Liver (tissue), 9 donors: ENCODE data around the gene HCFC1. TPM values are rescaled to one million over a fixed set of nuclear protein-coding genes. Genes with fewer than 3 reads are reported as not detected.

Experiments
- DNase-seq: peaks from one replicate; pipeline ENCODE4 v3.0.0-alpha.2; 2017; ENCODE audit warnings: low spot score
- H3K27ac ChIP-seq, 2 donors: one replicate each; pipeline ENCODE4 v1.7.0; 2013; ENCODE audit warnings: inconsistent platforms in 2 of 2, low read length in 2 of 2, control low read depth in 1 of 2, low read depth in 1 of 2, mild to moderate bottlenecking in 1 of 2
- H3K27me3 ChIP-seq, 4 donors: one replicate each; pipeline versions ENCODE4 v1.6.1 to v1.7.0; 2013; ENCODE audit warnings: low read length in 3 of 4, inconsistent platforms in 1 of 4, mild to moderate bottlenecking in 1 of 4, moderate library complexity in 1 of 4; ENCODE audit not compliant: control insufficient read depth in 4 of 4, insufficient read depth in 4 of 4
- H3K36me3 ChIP-seq, 4 donors: one replicate each; pipeline versions ENCODE4 v1.6.1 to v1.7.0; 2013; ENCODE audit warnings: low read length in 3 of 4, mild to moderate bottlenecking in 3 of 4, low read depth in 1 of 4, moderate library complexity in 1 of 4; ENCODE audit not compliant: control insufficient read depth in 4 of 4, insufficient read depth in 3 of 4
- H3K4me1 ChIP-seq, 4 donors: one replicate each; pipeline versions ENCODE4 v1.6.1 to v1.7.0; 2013; ENCODE audit warnings: low read length in 3 of 4, mild to moderate bottlenecking in 3 of 4, moderate library complexity in 1 of 4; ENCODE audit not compliant: control insufficient read depth in 4 of 4, insufficient read depth in 4 of 4
- H3K4me3 ChIP-seq, 3 donors: one replicate each; pipeline versions ENCODE4 v1.6.1 to v1.7.0; 2013; ENCODE audit warnings: low read length in 3 of 3, control low read depth in 1 of 3, low read depth in 1 of 3, mild to moderate bottlenecking in 1 of 3
- H3K9ac ChIP-seq, 2 donors: one replicate each; pipeline ENCODE4 v1.7.0; 2013; ENCODE audit warnings: low read length in 2 of 2, mild to moderate bottlenecking in 2 of 2, moderate library complexity in 2 of 2, control low read depth in 1 of 2, low read depth in 1 of 2
- H3K9me3 ChIP-seq, 4 donors: one replicate each; pipeline versions ENCODE4 v1.6.1 to v1.7.0; 2013; ENCODE audit warnings: low read length in 3 of 4; ENCODE audit not compliant: control insufficient read depth in 4 of 4
- ATF3 ChIP-seq: IDR thresholded peaks from 2 replicates; pipeline ENCODE4 v1.6.1; 2016; ENCODE audit warnings: antibody characterized with exemption
- CTCF ChIP-seq: fragments of 150-350 bp; IDR thresholded peaks from 2 replicates; pipeline ENCODE4 v1.5.1; 2017; ENCODE audit warnings: improper control_type of control experiment, low read depth, low read length; ENCODE audit not compliant: missing input control
- EGR1 ChIP-seq, 2 donors: IDR thresholded peaks; 2 replicates each; pipeline ENCODE4 v1.6.1; 2016 to 2018; ENCODE audit warnings: antibody characterized with exemption in 2 of 2, low read depth in 2 of 2
- FOXA1 ChIP-seq: IDR thresholded peaks from 2 replicates; pipeline ENCODE4 v1.6.1; 2016; ENCODE audit warnings: antibody characterized with exemption
- FOXA2 ChIP-seq: IDR thresholded peaks from 2 replicates; pipeline ENCODE4 v1.6.1; 2016; ENCODE audit warnings: antibody characterized with exemption
- GABPA ChIP-seq, 2 donors: IDR thresholded peaks in 1 of 2; conservative IDR thresholded peaks in 1 of 2; 2 replicates each; pipeline ENCODE4 v1.6.1; 2016; ENCODE audit warnings: antibody characterized with exemption in 2 of 2, mild to moderate bottlenecking in 1 of 2, moderate library complexity in 1 of 2
- HNF4A ChIP-seq, 2 donors: conservative IDR thresholded peaks; 2 replicates each; pipeline ENCODE4 v1.6.1; 2016; ENCODE audit warnings: antibody characterized with exemption in 2 of 2, mild to moderate bottlenecking in 2 of 2
- HNF4G ChIP-seq: IDR thresholded peaks from 2 replicates; pipeline ENCODE4 v1.6.1; 2016; ENCODE audit warnings: antibody characterized with exemption
- JUND ChIP-seq, 2 donors: IDR thresholded peaks; 2 replicates each; pipeline ENCODE4 v1.6.1; 2016; ENCODE audit warnings: antibody characterized with exemption in 2 of 2
- MAX ChIP-seq: IDR thresholded peaks from 2 replicates; pipeline ENCODE4 v1.6.1; 2016; ENCODE audit warnings: antibody characterized with exemption
- NR2F2 ChIP-seq: IDR thresholded peaks from 2 replicates; pipeline ENCODE4 v1.6.1; 2016; ENCODE audit warnings: antibody characterized with exemption
- RAD21 ChIP-seq, 2 donors: IDR thresholded peaks; 2 replicates each; pipeline ENCODE4 v1.6.1; 2016; ENCODE audit warnings: antibody characterized with exemption in 2 of 2, mild to moderate bottlenecking in 2 of 2
- REST ChIP-seq: IDR thresholded peaks from 2 replicates; pipeline ENCODE4 v1.6.1; 2016; ENCODE audit warnings: antibody characterized with exemption, mild to moderate bottlenecking
- RXRA ChIP-seq, 2 donors: IDR thresholded peaks; 2 replicates each; pipeline ENCODE4 v1.6.1; 2017 to 2018; ENCODE audit warnings: antibody characterized with exemption in 2 of 2, mild to moderate bottlenecking in 1 of 2
- SP1 ChIP-seq: IDR thresholded peaks from 2 replicates; pipeline ENCODE4 v1.6.1; 2018; ENCODE audit warnings: antibody characterized with exemption, mild to moderate bottlenecking
- TAF1 ChIP-seq: conservative IDR thresholded peaks from 2 replicates; pipeline ENCODE4 v1.6.1; 2016; ENCODE audit warnings: antibody characterized with exemption, mild to moderate bottlenecking
- YY1 ChIP-seq: IDR thresholded peaks from 2 replicates; pipeline ENCODE4 v1.6.1; 2016; ENCODE audit warnings: antibody characterized with exemption, mild to moderate bottlenecking
- ZBTB33 ChIP-seq: IDR thresholded peaks from 2 replicates; pipeline ENCODE4 v1.6.1; 2016; ENCODE audit warnings: antibody characterized with exemption
- WGBS: extraction: QIAGEN DNeasy Blood & Tissue Kit; methylation state at CpG from one replicate; pipeline ENCODE4 v1.1.7; 2013; 5-methylcytosine and 5-hydroxymethylcytosine counted together
- polyA plus RNA-seq, 2 donors: library from polyadenylated mRNA; stranded (reverse) in 1 of 2; unstranded in 1 of 2; fragments of 200-250 nt in 1 of 2; fragments of >200 nt in 1 of 2; fragmentation: Nextera tagmentation in 1 of 2; extraction: Ambion mirVana in 1 of 2; gene quantifications; one replicate each; pipeline versions ENCODE4 v1.2.1 to v1.2.3, GENCODE V29; 2013 to 2015
- total RNA-seq, 2 donors: library from RNA; depleted of rRNA; stranded (reverse); fragments of >200 nt; gene quantifications; one replicate each; pipeline ENCODE4 v1.2.3, GENCODE V29; 2014
- donor health status: healthy.
- donor health status: healthy.
- donor health status: healthy.
- donor health status: healthy.
- donor health status: healthy.

The HCFC1 gene
- total and polyA plus RNA-seq, 4 donors, result 7.9 to 26.9 (median 13.9) TPM

- Histone ChIP-seq H3K9me3 (no peaks in the 10 kb centered on the region), H3K36me3 (no peaks in the 10 kb centered on the region), H3K4me1 (peaks cover 0 to 2% (median 0%) of the 10 kb centered on the region in 4 donors), H3K27ac (no peak overlapping the region), H3K4me3 (no peak overlapping the region), H3K27me3 (no peaks in the 10 kb centered on the region), H3K9ac (no peak overlapping the region)
- TF ChIP-seq REST (no peak), EGR1 (IDR thresholded peaks at IDR 0.05; ENCODE audit: low read depth in 2 of 2) (no peak), NR2F2 (no peak), HNF4G (no peak), SP1 (no peak), FOXA1 (no peak), TAF1 (no peak), FOXA2 (no peak), GABPA (IDR thresholded peaks at IDR 0.05 in 1 of 2, conservative IDR thresholded peaks at IDR 0.05 in 1 of 2) (no peak), YY1 (no peak), HNF4A (conservative IDR thresholded peaks at IDR 0.05) (no peak), RXRA (IDR thresholded peaks at IDR 0.05) (no peak), MAX (no peak), JUND (IDR thresholded peaks at IDR 0.05) (no peak), CTCF (no peak), ZBTB33 (no peak), ATF3 (no peak), RAD21 (IDR thresholded peaks at IDR 0.05) (no peak)
- over 99% methylated on average over 3 of the region's 3 CpGs for WGBS
- no peak for DNase-seq
Measured at GRCh38 chrX:153991013-153991580, 19.5 kb upstream of the HCFC1 start.
